VCaP (cell line): ENCODE data around the gene TAB2.

Experiments used
- H3K27ac ChIP-seq: fragments of 450-650 bp; 2 replicates; pipeline ENCODE4 v1.5.1; 2017
- TF ChIP-seq, protein P1 (sequence below): fragments of 450-650 bp; conservative IDR thresholded peaks from 2 replicates; pipeline ENCODE4 v1.5.1; 2017; ENCODE audit warnings: mild to moderate bottlenecking, moderate library complexity

Gene TAB2

DNA sequence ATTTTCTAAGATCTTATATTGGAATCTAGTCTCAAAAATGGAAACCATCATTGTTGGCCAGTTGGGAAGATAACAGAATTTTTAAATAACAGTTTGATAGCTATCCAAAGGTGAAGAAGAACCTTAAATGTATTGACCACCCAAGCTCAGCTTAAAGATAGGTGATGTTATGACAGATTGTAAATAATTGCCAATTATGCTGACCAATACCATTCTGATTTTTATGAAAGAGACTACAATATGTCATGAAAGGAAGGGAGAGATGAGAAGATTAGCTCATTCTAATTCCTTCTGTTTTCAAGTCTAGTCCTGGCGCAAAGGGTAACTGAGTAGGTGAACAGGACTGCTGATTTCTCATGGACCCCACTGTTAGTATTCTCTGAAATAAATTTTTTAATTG, 5.7 kb upstream of the TAB2 start:
- no peak overlapping the region for H3K27ac ChIP-seq
- TF ChIP-seq, protein P1, sequence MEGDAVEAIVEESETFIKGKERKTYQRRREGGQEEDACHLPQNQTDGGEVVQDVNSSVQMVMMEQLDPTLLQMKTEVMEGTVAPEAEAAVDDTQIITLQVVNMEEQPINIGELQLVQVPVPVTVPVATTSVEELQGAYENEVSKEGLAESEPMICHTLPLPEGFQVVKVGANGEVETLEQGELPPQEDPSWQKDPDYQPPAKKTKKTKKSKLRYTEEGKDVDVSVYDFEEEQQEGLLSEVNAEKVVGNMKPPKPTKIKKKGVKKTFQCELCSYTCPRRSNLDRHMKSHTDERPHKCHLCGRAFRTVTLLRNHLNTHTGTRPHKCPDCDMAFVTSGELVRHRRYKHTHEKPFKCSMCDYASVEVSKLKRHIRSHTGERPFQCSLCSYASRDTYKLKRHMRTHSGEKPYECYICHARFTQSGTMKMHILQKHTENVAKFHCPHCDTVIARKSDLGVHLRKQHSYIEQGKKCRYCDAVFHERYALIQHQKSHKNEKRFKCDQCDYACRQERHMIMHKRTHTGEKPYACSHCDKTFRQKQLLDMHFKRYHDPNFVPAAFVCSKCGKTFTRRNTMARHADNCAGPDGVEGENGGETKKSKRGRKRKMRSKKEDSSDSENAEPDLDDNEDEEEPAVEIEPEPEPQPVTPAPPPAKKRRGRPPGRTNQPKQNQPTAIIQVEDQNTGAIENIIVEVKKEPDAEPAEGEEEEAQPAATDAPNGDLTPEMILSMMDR: no peak

DNA sequence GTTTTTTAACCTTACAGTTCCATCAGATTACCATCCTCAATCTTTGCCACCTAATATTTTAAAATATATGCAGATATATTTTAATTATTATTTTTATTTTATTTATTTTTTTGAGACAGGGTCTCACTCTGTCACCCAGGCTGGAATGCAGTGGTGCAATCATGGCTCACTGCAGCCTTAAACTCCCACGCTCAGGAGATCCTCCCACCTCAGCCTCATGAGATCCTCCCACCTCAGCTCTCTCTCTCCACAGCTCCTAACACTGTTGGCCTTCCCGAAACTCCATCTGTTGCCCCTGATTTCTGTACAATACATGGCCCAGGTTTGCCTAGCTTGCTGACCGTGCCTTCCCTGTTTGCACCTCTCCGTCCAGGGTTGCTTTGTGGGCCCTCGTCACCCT, 4.4 kb upstream of the TAB2 start:
- TF ChIP-seq, protein P1: no peak
- no peak overlapping the region for H3K27ac ChIP-seq

DNA sequence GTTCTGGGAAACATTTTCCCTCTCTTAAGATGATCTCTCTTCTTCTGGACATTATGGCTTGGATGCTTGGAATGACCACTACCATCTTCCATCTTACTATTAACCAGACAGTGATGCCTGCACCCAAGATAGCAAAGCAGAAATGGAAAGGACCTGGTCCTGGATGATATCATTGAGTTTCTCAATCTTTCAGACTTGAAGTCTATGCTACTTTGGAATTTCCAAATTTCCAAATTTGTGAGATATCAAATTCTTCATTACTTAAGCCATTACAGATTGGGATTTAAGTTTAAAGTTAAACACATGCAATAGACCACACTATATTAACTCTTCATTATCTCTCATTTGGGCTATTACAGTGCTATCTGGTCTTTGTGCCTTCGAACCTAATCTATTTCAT, 3.7 kb upstream of the TAB2 start:
- no peak overlapping the region for H3K27ac ChIP-seq
- TF ChIP-seq, protein P1: no peak

DNA sequence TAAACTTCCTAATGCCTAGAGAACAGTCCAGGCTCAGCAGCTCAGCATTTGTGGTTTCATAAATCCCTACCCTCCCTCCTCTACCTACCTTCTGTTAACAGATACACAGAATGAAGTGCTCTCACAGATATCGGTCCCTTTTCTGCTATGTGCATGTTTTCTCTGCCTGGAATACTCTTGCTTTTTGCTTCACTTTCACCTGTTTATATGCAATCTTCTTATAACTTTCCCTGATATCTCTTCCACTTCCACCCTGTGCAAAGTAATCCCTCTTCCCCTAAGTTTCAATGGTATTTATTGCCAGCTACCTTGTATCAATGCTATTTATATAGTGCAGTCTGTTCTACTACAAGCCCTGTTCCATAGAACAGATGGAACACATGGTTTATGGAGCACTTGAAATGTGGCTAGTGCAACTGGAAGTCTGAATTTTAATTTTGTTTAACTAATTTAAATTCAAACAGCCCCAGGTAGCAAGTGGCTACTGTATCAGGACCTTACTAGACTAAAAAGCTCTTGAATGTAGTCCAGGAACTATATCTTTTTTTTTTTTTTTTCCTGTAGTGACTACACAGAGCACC, 3.1 kb upstream of the TAB2 start:
- TF ChIP-seq, protein P1: no peak
- no peak overlapping the region for H3K27ac ChIP-seq

DNA sequence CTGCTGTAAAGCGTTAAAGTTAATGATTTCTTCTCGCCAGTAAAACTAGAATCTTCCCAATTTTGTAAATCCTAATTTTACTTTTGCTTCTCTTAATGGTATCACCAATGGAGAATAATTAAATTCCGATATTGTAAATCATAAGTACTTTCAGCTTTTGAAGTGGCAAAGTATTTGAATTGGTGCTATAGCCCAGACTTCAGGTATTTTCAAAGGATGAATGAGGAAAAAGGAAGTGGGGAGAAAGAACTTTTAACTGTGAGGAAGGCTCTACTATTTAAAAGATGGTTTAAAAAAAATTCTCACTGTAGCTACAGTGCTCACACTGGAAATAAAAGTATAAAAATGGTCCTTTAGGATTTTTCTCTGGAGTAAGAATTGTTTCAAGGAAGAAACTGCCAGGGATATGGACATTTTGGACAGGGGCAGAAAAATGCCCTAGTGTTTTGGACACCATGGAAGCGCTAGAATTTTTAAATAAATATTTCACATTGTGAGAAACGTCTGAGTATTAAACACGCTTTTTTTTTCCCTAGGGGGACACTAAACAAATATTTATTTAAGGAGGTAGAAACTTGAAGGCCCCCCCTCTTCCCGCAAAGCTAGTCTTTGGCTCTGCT, 1.3 kb upstream of the TAB2 start:
- peak overlapping the region; percentile 96 for H3K27ac ChIP-seq
- TF ChIP-seq, protein P1: no peak

DNA sequence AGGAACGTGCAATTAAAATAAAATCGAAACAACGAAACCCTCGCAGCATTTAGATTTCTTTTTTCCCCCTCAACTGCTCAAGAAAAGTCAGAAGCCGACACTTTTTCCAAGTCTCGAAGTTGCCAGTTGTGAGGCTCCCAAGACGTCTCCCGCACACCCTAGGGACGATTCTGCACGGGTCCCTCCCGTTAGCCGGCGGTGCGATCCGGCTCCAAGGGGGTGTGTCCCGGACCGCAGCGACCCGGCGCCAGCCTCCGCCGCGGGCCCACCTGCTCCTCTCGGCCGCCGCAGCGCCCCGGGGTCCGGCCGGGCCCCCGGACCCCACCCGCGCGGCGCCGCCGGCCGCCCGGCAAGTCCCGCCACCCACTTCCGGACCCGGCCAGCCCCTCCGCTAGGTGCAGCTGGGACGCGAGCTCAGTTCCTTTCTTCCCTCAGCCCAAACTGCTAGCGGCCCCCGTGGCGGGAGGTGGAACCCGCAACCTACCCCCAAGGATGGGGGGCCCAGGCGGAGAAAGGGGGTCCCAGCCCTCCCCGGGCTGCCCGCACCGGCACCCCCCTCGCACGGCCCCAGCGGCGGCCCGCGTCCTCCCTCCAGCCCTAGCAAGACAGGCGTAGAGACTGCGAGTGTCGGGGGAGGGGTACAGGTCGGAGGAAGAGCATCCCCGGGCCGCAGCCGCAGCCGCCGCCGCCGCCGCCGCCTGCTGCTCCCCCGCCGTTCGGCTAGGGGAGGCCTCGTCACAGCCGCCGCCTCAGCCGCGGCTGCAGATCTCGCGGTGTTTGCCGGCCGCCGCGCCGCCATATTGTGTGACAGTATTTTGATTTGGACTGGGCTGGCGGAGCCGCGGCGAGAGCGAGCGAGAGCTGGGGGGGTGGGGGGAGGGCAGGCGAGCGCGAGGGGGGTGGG, 520 bp upstream of the TAB2 start:
- TF ChIP-seq, protein P1: 0 out of 2 replicates have a peak, but pooled peaks have one; percentile 14
- H3K27ac ChIP-seq: peak overlapping the region; percentile 96

DNA sequence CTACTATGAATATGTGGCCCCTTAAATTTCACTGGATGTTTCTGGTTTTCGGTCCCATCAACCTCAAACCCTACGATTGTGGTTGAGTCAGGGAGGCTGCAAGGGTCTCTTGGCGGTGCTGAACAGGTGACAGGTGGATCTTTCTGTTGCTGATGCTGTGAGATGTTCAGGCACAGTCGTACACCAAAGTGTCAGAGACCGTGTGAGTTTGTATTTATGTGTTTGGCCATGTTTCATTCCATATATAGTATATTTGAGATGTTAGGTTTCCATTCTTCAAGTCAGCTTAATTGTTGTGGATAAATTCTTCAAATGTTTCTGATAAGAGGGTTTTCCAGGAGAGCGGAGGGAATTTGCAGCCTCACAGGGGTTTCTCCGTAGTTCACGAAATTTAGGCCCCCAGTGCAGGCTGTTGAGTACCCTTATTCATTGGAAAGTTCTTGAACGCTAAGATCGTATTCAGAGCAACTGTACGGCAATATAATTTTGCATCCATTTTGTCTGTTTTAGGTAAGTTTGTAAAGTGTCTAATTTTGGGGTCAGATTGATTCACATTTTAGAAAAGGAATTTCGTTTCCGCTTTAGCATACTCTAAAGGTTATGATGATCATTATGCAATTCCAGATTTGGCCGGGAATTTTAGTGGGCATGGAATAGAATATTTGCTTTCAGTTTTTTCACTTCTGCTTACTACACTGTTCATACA, 1.2 kb downstream of the TAB2 start:
- TF ChIP-seq, protein P1: no peak
- peak overlapping the region; percentile 96 for H3K27ac ChIP-seq
